ENCODE results near the gene CCNY. TPM values are rescaled to one million over a fixed set of nuclear protein-coding genes. Genes with fewer than 3 reads are reported as not detected.

The CCNY gene
- total and polyA plus RNA-seq, 2 of the 13 experiments (the other 11 are each of a cell fraction or from before 2014, with no cell fraction given): 48.2 to 54.7 TPM

- TF ChIP-seq TCF12 (IDR thresholded peaks at IDR 0.05) (no peak), TCF12 (CRISPR knock-in tag; IDR thresholded peaks at IDR 0.05) (no peak), ZNF10 (CRISPR knock-in tag; IDR thresholded peaks at IDR 0.05; ENCODE audit: borderline replicate concordance, low read depth) (no peak), DRAP1 (CRISPR knock-in tag; IDR thresholded peaks at IDR 0.05) (no peak), MXD4 (CRISPR knock-in tag; IDR thresholded peaks at IDR 0.05) (peak; percentile 54; the same call in 1 of the 2 replicates), NCOR1 (IDR thresholded peaks at IDR 0.05; ENCODE audit: borderline replicate concordance, low read length) (no peak), TARDBP (CRISPR knock-in tag; IDR thresholded peaks at IDR 0.05) (no peak), CEBPB (IDR thresholded peaks at IDR 0.05; ENCODE audit: borderline replicate concordance, low read depth, low read length) (peak; percentile 85), BRCA1 (CRISPR knock-in tag; IDR thresholded peaks at IDR 0.05) (no peak), RXRB (CRISPR knock-in tag; IDR thresholded peaks at IDR 0.05; ENCODE audit: borderline replicate concordance) (no peak), SAFB2 (CRISPR knock-in tag; IDR thresholded peaks at IDR 0.05; ENCODE audit: borderline replicate concordance, low read depth) (no peak), YEATS2 (CRISPR knock-in tag; IDR thresholded peaks at IDR 0.05; ENCODE audit: borderline replicate concordance) (no peak), CREB3 (CRISPR knock-in tag; IDR thresholded peaks at IDR 0.05) (no peak), PATZ1 (CRISPR knock-in tag; IDR thresholded peaks at IDR 0.05) (no peak), MBNL3 (CRISPR knock-in tag; conservative IDR thresholded peaks at IDR 0.05) (no peak), PLRG1 (conservative IDR thresholded peaks at IDR 0.05) (no peak), ZNF496 (CRISPR knock-in tag; IDR thresholded peaks at IDR 0.05; ENCODE audit: insufficient replicate concordance) (no peak), PRDM15 (CRISPR knock-in tag; IDR thresholded peaks at IDR 0.05) (no peak), HIC2 (CRISPR knock-in tag; IDR thresholded peaks at IDR 0.05; ENCODE audit: low read depth) (no peak), ZSCAN25 (CRISPR knock-in tag; IDR thresholded peaks at IDR 0.05) (no peak), TOE1 (CRISPR knock-in tag; IDR thresholded peaks at IDR 0.05) (no peak), KLF16 (CRISPR knock-in tag; IDR thresholded peaks at IDR 0.05) (no peak)
Observed at GRCh38 chr10:35409808-35410207, 73.5 kb downstream of the CCNY start (continued).

All from HepG2 (cell line).